ENCODE measurements around the gene MAST2.
"Not testable (repeated sequence)": the region's sequence is repeated elsewhere in the genome, so short reads cannot be mapped to it uniquely, and the experiment has no call there.

MAST2 gene
- total RNA-seq: 11.7 to 35.1 (median 11.8) reads per million in 3 experiments

GRCh38 chr1:45803299-45803780 is at the start of gene MAST2:
Gene MAST2 (plus strand): TSS chr1:45803612. CDS start chr1:45803896, 284 bp downstream.
- peak; percentile 76 for DNase-seq

GRCh38 chr1:45755697-45756096 is 47.7 kb upstream of the MAST2 start:
- no peak for DNase-seq

- no peak for DNase-seq
Measured at GRCh38 chr1:45762291-45762690, 41.1 kb upstream of the MAST2 start.

GRCh38 chr1:45765999-45766792 is 37.2 kb upstream of the MAST2 start:
- no peak for DNase-seq

- no peak for DNase-seq
Measured at GRCh38 chr1:45767035-45767434, 36.4 kb upstream of the MAST2 start.

GRCh38 chr1:45769261-45769932 is 34.0 kb upstream of the MAST2 start:
- no peak for DNase-seq

- no peak for DNase-seq
Measured at GRCh38 chr1:45772971-45773370, 30.4 kb upstream of the MAST2 start.

GRCh38 chr1:45775794-45776193 is 27.6 kb upstream of the MAST2 start:
- DNase-seq: no peak

- peak; percentile 65 for DNase-seq
Measured at GRCh38 chr1:45785583-45785982, 17.8 kb upstream of the MAST2 start.

GRCh38 chr1:45787905-45788304 is 15.5 kb upstream of the MAST2 start:
- no peak for DNase-seq

- no peak for DNase-seq
Measured at GRCh38 chr1:45789601-45790000, 13.8 kb upstream of the MAST2 start.

- no peak for DNase-seq
Measured at GRCh38 chr1:45792744-45793143, 10.7 kb upstream of the MAST2 start.

GRCh38 chr1:45793942-45794604 is 9.3 kb upstream of the MAST2 start:
- no peak for DNase-seq

GRCh38 chr1:45796381-45796780 is 7.0 kb upstream of the MAST2 start:
- DNase-seq: no peak

GRCh38 chr1:45796946-45797345 is 6.5 kb upstream of the MAST2 start:
- no peak for DNase-seq

GRCh38 chr1:45800899-45801298 is 2.5 kb upstream of the MAST2 start:
- DNase-seq: no peak

- no peak for DNase-seq
Measured at GRCh38 chr1:45802343-45803298, 791 bp upstream of the MAST2 start.

- DNase-seq: not testable (repeated sequence)
Measured at GRCh38 chr1:45803781-45804668, 613 bp downstream of the MAST2 start.

- no peak for DNase-seq
Measured at GRCh38 chr1:45804669-45804969, 1.2 kb downstream of the MAST2 start.

- no peak for DNase-seq
Measured at GRCh38 chr1:45806129-45806528, 2.7 kb downstream of the MAST2 start.

GRCh38 chr1:45809761-45810160 is 6.3 kb downstream of the MAST2 start:
- DNase-seq: no peak
